NCI-H2227 (cell line): Measurements from ENCODE around the gene PPIL4.
"Not testable (repeated sequence)": the region's sequence is repeated elsewhere in the genome, so short reads cannot be mapped to it uniquely, and the experiment has no call there.

Experiments used
- DNase-seq: peaks from one replicate; lab custom pipeline; 2025; ENCODE audit not compliant: unreplicated experiment; lab: John Stamatoyannopoulos, UW

PPIL4 gene

DNA sequence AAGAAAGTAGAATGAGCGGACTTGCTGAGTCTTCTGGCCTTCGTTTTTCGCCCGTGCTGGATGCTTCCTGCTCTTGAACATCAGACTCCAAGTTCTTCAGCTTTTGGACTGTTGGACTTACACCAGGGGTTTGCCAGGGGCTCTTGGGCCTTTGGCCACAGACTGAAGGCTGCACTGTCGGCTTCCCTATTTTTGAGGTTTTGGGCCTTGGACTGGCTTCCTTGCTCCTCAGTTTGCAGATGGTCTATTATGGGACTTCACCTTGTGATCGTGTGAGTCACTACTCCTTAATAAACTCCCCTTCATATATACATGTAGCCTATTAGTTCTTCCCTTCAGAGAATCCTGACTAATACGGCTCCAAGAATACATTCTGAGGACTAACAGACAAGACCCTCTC lies 83.1 kb downstream of the PPIL4 start:
- not testable (repeated sequence) for DNase-seq

DNA sequence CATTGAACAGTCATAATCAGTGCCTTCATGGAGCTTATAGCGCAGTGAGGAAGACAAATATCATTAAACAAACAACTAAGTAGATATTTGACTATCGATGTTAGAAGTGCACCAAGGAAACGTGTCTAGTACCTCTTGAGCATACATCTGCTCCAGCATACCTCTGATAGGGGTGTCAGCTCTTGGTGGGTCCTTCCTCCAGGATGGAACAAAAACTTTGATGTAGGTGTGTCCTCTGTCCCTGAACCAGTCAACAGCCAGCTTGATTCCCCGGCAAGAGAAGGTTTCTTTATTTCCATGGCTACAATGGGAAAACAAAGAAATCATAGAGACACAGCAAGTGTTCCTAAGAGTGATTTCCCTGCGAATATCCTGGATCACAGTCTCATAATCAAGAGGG lies 84.2 kb downstream of the PPIL4 start:
- DNase-seq: no peak

DNA sequence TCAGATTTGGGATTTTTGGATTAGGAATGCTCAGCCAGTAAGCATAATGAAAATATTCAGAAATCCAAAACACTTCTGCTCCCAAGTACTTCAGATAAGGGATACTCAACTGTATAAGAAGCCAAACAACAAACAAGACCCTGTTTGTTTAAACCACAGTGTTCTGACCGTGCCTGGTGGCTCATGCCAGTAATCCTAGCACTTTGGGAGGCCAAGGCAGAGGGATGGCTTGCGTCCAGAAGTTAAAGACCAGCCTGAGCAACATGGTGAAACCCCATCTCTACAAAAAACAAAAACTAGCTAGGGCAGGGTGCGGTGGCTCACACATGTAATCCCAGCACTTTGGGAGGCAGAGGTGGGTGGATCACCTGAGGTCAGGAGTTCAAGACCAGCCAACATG lies 85.6 kb downstream of the PPIL4 start:
- not testable (repeated sequence) for DNase-seq

DNA sequence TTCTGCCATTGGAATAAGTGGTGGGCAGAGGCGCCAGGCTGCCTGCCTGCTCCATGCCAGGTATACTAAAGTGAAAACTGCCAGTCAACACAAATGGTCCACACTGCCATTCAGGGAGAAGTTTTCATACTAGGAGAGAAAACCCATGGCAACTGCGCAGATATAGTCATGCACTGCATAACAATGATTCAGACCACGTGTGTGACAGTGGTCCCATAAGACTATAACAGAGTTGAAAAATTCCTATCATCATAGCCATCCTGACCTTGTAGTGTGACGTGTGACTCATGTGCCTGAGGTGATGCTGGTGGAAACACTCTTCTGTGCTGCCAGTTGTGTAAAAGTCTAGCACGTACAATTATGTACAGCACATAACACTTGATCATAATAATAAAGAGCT lies 86.1 kb downstream of the PPIL4 start:
- DNase-seq: no peak

DNA sequence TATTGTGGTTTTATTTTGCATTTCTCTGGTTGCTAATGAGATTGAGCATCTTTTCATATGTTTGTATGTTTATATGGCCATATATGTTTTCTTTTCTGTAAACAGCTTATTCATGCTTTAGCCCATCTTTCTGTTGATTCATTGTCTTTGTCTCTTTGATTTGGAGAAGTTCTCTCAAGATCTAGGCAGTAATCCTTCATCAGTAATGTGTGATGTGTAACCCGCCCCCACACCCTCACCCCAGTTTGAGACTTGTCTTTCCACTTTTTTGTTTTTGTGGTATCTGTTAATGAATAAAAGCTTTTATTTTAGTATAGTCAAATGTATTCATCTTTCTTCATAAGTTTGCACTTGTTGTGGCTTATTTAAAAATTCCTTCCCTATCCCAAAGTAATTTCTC lies 87.0 kb downstream of the PPIL4 start:
- no peak for DNase-seq

DNA sequence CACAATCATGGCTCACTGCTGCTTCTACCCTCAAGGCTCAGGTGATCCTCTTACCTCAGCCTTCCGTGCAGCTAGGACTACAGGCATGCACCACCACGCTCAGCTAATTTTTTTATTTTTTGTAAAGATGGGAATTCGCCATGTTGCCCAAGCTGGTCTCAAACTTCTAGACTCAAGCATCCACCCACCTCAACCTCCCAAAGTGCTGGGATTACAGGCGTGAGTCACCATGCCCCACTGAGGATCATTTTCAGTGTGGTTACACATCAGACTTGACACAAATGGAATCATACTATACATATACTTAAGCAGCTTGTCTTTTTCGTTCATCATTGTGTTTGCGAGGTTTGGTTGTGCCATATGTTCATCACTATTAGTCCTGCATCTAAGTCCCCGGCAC lies 87.6 kb downstream of the PPIL4 start:
- no peak for DNase-seq

DNA sequence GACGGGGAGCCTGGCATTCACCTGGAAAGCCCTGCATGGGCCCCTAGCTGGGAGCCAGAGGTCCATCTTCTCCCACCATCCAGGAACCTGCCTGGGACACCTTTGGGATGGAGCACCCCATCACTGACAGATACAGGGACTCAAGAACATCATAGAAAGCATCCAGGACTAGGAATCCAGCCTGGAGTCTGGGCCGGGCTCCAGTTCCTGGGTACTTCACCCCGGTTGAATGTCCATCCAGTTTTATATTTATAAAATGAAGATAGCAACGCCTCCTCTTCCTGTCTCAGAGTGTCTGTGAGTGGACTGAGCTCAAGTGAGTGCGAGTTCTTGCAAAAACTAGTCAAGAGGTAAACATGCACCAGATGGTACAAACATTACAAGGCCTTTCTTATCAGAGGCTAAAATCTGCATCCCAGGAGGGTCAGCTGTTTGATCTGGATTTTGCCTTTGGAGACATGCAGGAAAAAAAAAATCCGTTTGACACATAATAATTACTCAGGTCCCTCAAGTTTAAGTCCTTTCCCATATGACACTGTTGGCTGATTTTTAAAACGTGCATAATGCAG lies 88.4 kb downstream of the PPIL4 start:
- no peak for DNase-seq

DNA sequence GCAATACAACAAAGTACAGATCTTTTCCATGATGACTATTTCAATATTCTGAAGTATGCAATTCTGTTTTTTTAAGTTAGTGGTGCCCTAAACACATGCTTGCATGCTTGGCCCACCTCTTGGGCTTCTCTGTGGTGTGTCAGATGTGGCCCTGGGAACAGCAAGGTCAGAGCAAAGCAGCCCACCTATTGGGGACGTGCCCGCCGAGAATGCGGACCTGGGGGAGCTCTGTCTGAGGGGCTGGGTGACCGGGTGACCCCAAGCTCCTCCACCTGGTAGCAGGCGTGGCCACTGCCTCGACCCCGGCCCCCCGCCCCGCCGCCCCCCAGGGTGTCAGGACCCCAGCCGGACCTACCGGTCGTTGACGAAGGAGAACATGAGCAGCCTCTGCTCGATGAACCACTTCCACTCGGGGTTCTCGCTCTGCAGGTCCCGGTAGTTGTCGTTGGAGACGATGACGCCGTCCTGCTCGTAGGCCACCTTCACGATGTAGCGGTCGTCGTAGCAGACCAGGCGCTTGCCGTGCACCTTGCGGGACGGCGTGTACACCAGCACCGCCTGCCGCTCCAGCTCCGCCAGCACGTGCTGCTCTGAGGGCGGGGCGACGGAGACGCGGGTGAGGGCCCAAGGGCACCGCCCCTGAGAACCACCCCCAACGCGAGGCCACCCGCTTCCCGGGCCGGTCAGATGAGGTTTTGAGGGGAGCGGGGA lies 89.4 kb downstream of the PPIL4 start:
- no peak for DNase-seq

DNA sequence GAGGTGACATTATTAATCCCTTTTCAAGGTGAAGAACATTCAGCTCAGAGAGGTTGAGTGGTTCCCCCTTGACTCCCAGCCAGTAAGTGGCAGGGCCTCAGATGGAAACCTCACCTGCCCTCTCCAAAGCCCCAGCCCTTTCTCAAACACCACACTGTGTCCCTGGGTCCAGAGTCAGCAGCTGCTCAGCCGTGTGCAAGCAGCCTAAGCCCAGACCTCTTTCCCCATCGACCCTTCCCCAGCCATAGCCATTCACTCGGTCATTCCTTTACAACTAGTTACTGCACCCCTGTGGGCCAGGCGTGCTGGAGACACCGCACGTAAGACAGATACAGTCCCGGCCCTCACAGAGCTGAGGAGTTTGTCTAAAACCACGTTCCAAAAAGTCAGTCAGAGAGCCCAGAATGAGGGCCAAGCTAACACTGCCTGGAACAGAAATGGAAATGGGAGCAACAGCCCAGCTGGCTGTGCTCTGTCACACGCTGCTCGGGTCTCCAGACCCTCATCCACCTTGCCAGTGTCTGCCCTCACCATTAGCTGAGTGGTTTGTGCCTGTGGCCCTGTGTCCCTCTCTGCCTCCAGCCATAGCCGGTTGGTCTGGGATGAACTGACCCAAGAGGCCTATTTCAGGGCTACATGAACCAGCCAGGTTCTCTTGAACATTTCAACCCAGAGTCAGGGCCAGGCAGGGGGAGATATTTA lies 90.7 kb downstream of the PPIL4 start:
- no peak for DNase-seq
